Type B pancreatic cell (in vitro differentiated cells): ENCODE measurements around the gene TXNDC12. TPM values are rescaled to one million over a fixed set of nuclear protein-coding genes. Genes with fewer than 3 reads are reported as not detected.
A peak's percentile ranks its signal among the peaks of the same experiment; 100 is the strongest.
"Not testable (repeated sequence)": the region's sequence is repeated elsewhere in the genome, so short reads cannot be mapped to it uniquely, and the experiment has no call there.

ENCODE experiments used
- DNase-seq: peaks from one replicate; pipeline ENCODE4 v3.0.0; 2021; ENCODE audit warnings: mixed read lengths; ENCODE audit not compliant: unreplicated experiment; ENCODE audit errors: extremely low spot score
- H3K27ac Mint-ChIP-seq: 2 replicates; pipeline ENCODE4 v1.8.0; 2021; ENCODE audit warnings: mild to moderate bottlenecking, mixed read lengths
- H3K27me3 Mint-ChIP-seq: 2 replicates; pipeline ENCODE4 v1.8.0; 2021; ENCODE audit warnings: mixed read lengths
- H3K36me3 Mint-ChIP-seq: 2 replicates; pipeline ENCODE4 v1.8.0; 2021; ENCODE audit warnings: mixed read lengths
- H3K4me1 Mint-ChIP-seq: one replicate; pipeline ENCODE4 v1.8.0; 2021; ENCODE audit warnings: mixed read lengths; ENCODE audit not compliant: unreplicated experiment
- H3K4me3 Mint-ChIP-seq: 2 replicates; pipeline ENCODE4 v1.8.0; 2021; ENCODE audit warnings: mild to moderate bottlenecking, mixed read lengths
- H3K9me3 Mint-ChIP-seq: 2 replicates; pipeline ENCODE4 v1.8.0; 2021; ENCODE audit warnings: mixed read lengths
- CTCF ChIP-seq: fragments of 200-600 bp; sonication (generic); conservative IDR thresholded peaks from 2 replicates; pipeline ENCODE4 v1.5.0; 2021; ENCODE audit warnings: antibody characterized with exemption, mild to moderate bottlenecking
- long read RNA-seq: library from polyadenylated mRNA; unstranded; transcript quantifications from one replicate; pipeline ENCODE4 v2.0.0, GENCODE V29; 2020
- total RNA-seq: library from RNA; stranded (reverse); gene quantifications from 2 replicates; pipeline ENCODE4 v1.2.1, GENCODE V29; 2021; ENCODE audit warnings: low replicate concordance

The TXNDC12 gene
- 48.3 and 61.3 TPM in 2 replicates for total RNA-seq
- long read RNA-seq, transcript TXNDC12-201 (7 exons, 2,396 nt): major isoform, 373 of 386 reads
- long read RNA-seq, partial matches to known transcripts: 1 of 386 reads
- long read RNA-seq, other reads (novel, unspliced or antisense): 10 of 386 reads

- DNase-seq: peak; percentile 79
- Mint-ChIP-seq H3K27me3 (no peaks in the 10 kb centered on the region), H3K27ac (peak within 1 kb of the TSS; percentile 96), H3K4me3 (peak within 1 kb of the TSS; percentile 99), H3K4me1 (peaks cover 32% of the 10 kb centered on the region), H3K9me3 (no peaks in the 10 kb centered on the region), H3K36me3 (peaks cover 16% of the 10 kb centered on the region)
- no peak for TF ChIP-seq CTCF
These were observed at the start of gene TXNDC12 for GRCh38 chr1:52055066-52055865. Gene TXNDC12 (minus strand): TSS chr1:52055191. CDS start chr1:52055096, 95 bp downstream.

GRCh38 chr1:52102336-52103013 lies 47.5 kb upstream of the TXNDC12 start:
- Mint-ChIP-seq H3K27ac (no peak overlapping the region), H3K4me1 (peaks cover 8% of the 10 kb centered on the region), H3K27me3 (no peaks in the 10 kb centered on the region), H3K4me3 (no peak overlapping the region), H3K36me3 (no peaks in the 10 kb centered on the region), H3K9me3 (no peaks in the 10 kb centered on the region)
- DNase-seq: no peak
- no peak for TF ChIP-seq CTCF

- DNase-seq: peak; percentile 8
- Mint-ChIP-seq H3K9me3 (no peaks in the 10 kb centered on the region), H3K27ac (no peak overlapping the region), H3K27me3 (no peaks in the 10 kb centered on the region), H3K4me1 (peaks cover 8% of the 10 kb centered on the region), H3K4me3 (no peak overlapping the region), H3K36me3 (no peaks in the 10 kb centered on the region)
- TF ChIP-seq CTCF: no peak
These were observed 43.3 kb upstream of the TXNDC12 start for GRCh38 chr1:52098139-52098871.

- Mint-ChIP-seq H3K36me3 (peaks cover 3% of the 10 kb centered on the region), H3K27ac (no peak overlapping the region), H3K27me3 (no peaks in the 10 kb centered on the region), H3K9me3 (no peaks in the 10 kb centered on the region), H3K4me3 (no peak overlapping the region), H3K4me1 (peaks cover 5% of the 10 kb centered on the region)
- peak; percentile 6 for DNase-seq
- TF ChIP-seq CTCF: no peak
These were observed 41.2 kb upstream of the TXNDC12 start for GRCh38 chr1:52096216-52096615.

GRCh38 chr1:52094300-52094699 lies 39.3 kb upstream of the TXNDC12 start:
- DNase-seq, H3K4me1 Mint-ChIP-seq, H3K27ac Mint-ChIP-seq, H3K9me3 Mint-ChIP-seq, H3K4me3 Mint-ChIP-seq, H3K27me3 Mint-ChIP-seq: not testable (repeated sequence)
- peaks cover 16% of the 10 kb centered on the region for H3K36me3 Mint-ChIP-seq

- H3K27me3 Mint-ChIP-seq, DNase-seq, H3K9me3 Mint-ChIP-seq, H3K4me3 Mint-ChIP-seq, H3K27ac Mint-ChIP-seq, H3K4me1 Mint-ChIP-seq: not testable (repeated sequence)
- peaks cover 29% of the 10 kb centered on the region for H3K36me3 Mint-ChIP-seq
These were observed 32.9 kb upstream of the TXNDC12 start for GRCh38 chr1:52087892-52088291.
